GM18526 (cell line): ENCODE measurements around the gene DPH2.

ENCODE experiments used
- POLR2A ChIP-seq: IDR thresholded peaks from 3 replicates; pipeline ENCODE4 v1.6.1; 2011; ENCODE audit not compliant: insufficient read length; ENCODE audit errors: extremely low read depth

The DPH2 gene

GRCh38 chr1:44015206-44015605, 45.4 kb downstream of the DPH2 start:
- TF ChIP-seq POLR2A: no peak

- TF ChIP-seq POLR2A: no peak
Measured at GRCh38 chr1:44016041-44016889, 46.5 kb downstream of the DPH2 start.

DNA sequence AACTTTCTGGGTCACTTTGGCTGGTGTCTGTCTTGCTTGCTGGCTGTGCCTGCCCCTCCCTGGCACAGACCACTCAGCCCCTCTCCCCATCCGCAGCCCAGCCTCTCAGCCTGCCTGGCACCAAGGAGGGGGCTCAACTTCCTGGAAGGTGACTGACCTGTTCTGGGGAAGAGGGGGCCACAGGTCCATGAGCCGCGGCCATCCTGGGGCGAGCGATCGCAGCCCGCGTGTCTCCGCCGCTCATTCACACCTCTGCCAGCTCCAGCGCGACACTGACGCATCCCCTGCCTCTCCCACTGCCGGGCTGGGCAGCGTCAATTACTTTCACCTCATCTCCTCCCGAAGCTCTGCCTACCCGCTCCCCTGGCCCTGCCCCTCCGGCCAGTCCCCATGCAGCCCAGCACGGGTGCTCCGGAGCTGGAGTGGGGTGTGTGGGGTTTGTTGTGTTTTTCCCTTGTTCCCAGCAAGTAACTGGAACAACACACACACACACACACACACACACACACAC, 47.1 kb downstream of the DPH2 start:
- no peak for TF ChIP-seq POLR2A

DNA sequence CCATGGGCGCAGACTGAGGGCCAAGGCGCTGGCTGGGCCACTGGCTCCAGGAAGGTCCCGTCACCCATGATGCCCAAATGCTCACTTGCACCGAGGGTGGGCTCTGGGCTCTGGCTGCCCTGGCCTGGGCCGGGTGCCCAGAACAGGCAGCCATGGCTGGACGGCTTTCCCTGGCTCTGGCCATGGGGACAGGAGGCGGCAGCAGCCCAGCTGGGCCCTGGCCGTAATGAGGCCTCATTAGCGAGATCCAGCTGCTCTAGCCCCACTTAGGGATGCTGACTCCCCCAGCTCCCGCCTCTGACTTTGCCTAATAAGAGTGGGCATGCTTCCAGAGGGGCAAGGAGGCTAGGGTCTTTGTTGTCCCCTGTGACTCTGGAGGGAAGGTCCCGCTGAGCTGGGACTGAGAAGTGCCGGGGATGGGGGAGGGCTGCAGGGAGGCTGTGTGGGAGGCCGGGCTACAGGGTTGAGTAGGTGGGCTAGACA, 49.7 kb downstream of the DPH2 start:
- no peak for TF ChIP-seq POLR2A

DNA sequence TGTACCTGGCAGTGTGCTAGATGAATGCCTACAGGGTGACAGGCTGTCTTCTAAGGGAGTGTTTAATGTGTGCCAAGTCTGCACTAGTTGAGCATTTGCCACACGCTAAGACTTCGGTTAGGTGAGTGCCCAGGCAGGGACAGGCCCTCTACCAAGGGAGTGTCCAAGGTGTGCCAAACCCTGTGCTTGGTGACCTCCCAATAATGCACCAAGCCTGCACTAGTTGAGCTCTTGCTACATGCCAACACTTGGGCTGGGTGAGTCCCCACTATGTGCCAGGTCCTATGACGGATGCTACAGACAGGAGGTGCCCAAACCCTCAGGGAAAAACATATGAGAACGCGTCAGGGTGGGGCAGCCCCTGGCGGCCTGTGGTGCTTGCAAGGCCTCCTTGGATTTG, 50.7 kb downstream of the DPH2 start:
- TF ChIP-seq POLR2A: no peak

GRCh38 chr1:44021156-44021555, 51.3 kb downstream of the DPH2 start:
- no peak for TF ChIP-seq POLR2A

- no peak for TF ChIP-seq POLR2A
Measured at GRCh38 chr1:44021581-44022321, 51.9 kb downstream of the DPH2 start.
